Measurements from ENCODE around the gene NRXN3.

Gene NRXN3

DNA sequence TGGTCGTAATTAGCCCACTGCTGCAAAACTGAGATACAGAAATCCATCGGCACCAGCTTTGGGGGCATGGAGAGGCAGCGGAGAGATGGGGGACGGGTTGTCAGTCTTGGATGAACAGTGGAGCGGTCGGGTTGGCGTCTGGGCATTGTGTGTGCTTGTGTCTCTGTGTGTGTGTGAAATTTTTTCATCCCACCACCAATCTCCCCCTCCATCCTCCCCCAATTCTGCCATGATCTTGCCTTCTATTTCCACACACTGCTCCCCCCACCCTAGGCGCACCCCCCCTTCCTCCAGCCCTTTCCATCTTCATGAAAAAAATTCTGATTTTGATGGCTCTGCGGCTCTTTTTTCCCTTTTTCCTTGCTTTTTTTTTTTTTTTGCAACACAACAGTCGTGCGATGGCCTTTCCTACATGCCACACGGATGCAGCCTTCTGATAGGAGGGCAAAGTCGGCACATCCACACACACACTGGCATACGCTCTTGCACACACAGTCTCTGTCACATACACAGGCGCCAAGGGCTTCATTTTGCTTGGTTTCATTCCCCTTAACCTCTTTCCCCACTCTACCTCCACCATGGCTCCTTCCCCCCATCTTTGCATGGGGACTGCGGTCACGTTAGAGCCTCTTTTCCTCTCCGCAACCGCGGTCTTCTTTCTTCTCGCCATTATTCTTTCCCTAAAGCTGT is 3.3 kb downstream of the NRXN3 start:
- DNase-seq (ENCODE audit: low spot score): no peak

DNA sequence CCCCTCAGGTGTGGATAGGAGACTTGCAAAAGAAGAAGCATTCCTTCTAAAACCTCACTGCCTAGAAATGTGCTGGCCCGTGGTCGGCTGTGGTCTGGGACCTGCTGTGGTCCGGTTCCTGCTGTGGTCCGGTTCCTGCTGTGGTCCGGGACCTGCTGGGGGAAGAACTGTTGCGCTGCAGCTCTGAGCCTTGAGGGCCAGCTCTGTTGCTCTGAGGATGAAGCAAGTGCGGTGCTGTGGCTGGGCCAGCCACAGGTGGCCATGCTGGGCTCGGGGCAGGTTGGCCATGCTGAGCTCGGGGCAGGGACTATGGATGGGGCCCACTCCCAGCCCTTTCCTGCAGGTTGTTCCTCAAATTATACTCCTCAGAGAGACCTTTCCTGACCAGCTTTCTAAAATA is 5.2 kb downstream of the NRXN3 start:
- no peak for DNase-seq (ENCODE audit: low spot score)

GRCh38 chr14:78178071-78178470 is 7.9 kb downstream of the NRXN3 start:
- DNase-seq (ENCODE audit: low spot score): no peak

- DNase-seq (ENCODE audit: low spot score): no peak
These were observed 8.8 kb downstream of the NRXN3 start for GRCh38 chr14:78178971-78179370.

- no peak for DNase-seq (ENCODE audit: low spot score)
These were observed 11.1 kb downstream of the NRXN3 start for GRCh38 chr14:78181270-78181669.

GRCh38 chr14:78182722-78183121 is 12.5 kb downstream of the NRXN3 start:
- no peak for DNase-seq (ENCODE audit: low spot score)

- no peak for DNase-seq (ENCODE audit: low spot score)
These were observed 14.0 kb downstream of the NRXN3 start for GRCh38 chr14:78184157-78184556.

DNA sequence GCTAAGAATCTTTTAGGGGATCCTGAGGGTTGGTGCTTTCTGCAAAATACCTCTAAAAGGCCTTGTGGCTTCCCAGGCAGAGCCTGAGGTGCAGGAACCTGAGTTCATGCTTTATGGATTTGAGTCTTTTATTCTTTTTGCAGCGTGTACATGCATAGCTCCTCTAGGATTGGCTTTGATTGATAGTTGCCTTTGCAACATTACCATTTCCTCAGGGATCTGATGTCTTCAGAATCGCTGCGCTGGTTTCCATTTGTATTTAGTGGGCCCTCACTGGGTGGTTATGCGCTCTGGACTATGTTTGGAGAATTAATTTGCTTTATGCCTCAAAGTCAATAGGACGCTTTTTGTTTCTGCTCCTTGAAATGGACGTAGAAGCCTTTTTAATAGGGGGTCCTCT is 16.1 kb downstream of the NRXN3 start:
- DNase-seq (ENCODE audit: low spot score): no peak

GRCh38 chr14:78188882-78189281 is 18.7 kb downstream of the NRXN3 start:
- no peak for DNase-seq (ENCODE audit: low spot score)

GRCh38 chr14:78195431-78195830 is 25.3 kb downstream of the NRXN3 start:
- no peak for DNase-seq (ENCODE audit: low spot score)

DNA sequence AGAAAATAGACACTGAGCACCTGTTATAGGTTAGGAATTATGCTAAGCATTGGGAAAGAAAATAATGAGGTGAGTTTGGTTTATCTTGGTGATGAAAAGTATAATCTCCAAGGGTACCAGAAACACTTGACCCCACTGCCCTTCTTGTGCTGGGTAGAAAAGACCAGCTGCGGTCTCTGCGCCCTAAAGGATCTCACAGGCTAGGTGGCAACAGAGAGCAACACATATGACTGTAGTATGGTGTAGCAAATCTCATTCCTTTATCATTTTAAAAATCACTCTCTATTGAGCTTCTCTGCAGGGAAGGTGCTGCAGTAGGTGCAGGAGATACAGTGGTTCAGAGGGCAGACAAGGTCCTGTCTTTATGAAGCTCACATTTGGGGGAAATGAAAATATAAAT is 26.1 kb downstream of the NRXN3 start:
- no peak for DNase-seq (ENCODE audit: low spot score)

- no peak for DNase-seq (ENCODE audit: low spot score)
These were observed 26.9 kb downstream of the NRXN3 start for GRCh38 chr14:78197051-78197450.

DNA sequence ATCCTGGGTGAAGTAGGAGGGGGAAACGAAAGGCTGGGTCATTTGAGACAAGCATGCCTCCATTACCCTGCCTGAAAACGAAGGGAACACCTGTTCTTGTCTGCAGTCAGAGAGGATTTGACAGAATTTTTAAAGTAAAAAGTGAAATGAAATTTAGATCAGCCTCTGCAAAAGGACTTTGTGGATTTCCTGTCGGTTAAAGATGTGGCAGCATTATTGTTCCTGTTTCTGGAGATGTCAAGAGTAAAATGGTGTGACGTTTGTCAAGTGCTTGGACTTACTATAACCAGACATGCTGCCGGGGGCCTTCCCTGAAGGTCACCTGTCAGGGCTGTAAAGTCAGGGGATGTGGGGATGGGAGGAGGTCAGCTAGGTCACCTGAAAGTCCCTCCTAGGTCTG is 32.0 kb downstream of the NRXN3 start:
- no peak for DNase-seq (ENCODE audit: low spot score)

GRCh38 chr14:78202976-78203375 is 32.8 kb downstream of the NRXN3 start:
- DNase-seq (ENCODE audit: low spot score): no peak

- no peak for DNase-seq (ENCODE audit: low spot score)
These were observed 37.2 kb downstream of the NRXN3 start for GRCh38 chr14:78207414-78207813.

DNA sequence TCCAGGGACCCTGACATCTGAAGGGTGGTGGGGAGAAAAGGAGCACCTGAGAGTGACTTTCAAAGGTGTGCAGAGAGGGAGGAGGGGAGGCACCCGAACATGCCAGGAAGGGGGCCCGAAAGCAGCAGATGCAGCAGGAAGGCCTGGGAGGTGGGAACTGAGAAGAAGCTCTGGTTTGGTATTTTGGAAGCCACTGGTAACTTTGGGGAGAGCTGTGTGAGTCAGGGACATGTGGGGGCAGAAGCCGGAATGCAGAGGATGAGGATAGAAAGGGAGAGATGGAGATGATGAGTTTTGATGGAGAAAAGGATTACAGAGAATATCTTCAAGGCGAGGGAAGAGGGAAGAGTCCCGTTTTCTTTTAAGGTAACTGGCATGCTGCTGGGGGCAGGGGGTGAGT is 50.1 kb downstream of the NRXN3 start:
- DNase-seq (ENCODE audit: low spot score): no peak

DNA sequence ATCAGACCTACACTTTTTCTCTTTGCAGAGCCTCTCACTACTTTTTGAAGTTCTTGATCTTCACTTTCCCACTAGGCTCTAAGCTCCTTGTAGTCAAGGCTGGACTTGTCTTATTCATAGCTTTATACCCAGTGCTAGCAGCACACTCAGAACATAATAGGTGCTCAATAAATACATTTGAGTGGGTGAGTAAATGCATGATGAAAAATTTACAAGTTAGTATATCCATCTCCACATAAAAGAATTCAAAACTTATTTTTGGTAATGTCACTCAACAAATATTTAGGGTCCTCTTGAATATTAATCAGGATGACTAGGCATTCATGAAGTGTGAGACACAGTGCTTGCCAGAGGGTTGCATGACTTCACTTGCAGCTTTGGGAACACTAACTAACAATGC is 52.6 kb downstream of the NRXN3 start:
- DNase-seq (ENCODE audit: low spot score): no peak

GRCh38 chr14:78227248-78228077 is 57.3 kb downstream of the NRXN3 start:
- no peak for DNase-seq (ENCODE audit: low spot score)

- no peak for DNase-seq (ENCODE audit: low spot score)
These were observed 58.6 kb downstream of the NRXN3 start for GRCh38 chr14:78228702-78229327.

DNA sequence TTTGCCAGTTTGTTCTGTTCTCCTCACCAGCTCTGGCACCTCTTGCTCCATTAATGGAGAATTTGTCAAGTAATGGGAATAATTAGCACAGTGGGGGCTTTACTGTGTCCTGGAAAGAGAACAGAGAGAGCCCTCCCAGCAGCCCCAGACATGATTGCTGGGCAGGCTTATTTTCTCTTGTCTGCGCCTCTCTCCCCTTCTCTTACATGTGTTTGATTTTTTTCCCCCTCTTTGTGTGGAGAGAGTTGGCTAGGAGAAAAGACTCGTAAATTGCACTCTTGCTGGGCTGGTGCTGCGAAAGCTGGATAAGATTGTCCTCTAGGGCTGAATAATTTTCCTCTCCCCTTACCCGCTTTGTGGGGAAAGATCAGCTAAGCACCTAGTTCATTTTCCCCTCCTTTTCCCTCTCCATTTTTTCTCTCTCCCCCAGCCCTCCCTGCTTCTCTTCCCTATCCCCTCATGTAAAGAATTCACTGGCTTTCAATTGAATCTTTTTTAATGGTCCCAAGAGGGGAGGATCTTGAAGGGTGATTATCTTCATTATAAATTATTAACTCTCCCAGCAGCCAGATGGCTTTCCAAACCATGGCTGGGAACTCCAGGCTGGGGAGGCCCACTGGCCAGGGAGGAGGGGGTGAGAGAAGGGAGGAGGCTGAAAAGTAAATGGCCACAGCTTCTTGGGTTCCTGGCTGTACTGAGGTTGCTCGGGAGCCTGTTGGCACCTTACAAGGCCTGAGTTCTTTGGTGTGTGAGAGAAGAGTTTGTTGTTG is 62.2 kb downstream of the NRXN3 start:
- DNase-seq (ENCODE audit: low spot score): no peak

DNA sequence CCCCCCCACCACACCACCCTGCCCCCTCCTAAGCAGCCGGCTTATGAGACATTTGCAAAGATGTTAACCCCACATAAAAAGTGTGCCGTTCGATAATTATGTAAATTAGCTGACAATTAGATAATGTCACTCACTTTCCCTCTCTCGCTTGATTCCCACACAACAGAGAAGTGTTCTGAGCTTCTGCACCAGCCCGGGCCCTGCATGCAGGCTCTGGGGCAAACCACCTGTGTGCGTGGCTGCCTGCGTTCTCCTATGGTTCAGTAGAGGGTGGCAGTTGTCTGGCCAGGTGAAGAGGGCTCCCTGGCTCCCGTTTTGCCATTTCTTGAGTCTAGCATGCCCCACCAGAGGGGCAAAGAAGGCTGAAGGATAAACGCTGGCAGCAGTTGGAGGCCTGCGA is 68.0 kb downstream of the NRXN3 start:
- DNase-seq (ENCODE audit: low spot score): no peak

DNA sequence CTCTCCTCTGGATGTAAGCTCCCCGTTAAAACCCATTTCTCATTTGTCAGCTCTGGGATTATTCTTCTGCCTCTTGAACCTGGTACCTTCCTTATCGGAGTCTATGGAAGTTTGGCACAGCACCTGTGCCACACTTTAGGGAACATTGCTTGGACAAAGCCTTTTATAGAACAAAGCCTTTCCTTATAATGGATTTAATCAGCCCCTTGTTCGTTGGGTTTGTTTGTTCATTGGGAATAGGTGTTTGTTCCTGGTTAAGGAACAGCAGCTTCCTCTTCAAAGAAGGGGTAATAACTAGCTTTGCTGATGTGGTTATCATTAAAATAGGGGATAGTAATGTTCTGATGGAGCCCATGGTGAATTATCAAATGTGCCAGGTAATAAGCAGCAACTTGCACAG is 70.4 kb downstream of the NRXN3 start:
- DNase-seq (ENCODE audit: low spot score): no peak
